ENCODE measurements around the gene FOXN3.

Gene FOXN3

DNA sequence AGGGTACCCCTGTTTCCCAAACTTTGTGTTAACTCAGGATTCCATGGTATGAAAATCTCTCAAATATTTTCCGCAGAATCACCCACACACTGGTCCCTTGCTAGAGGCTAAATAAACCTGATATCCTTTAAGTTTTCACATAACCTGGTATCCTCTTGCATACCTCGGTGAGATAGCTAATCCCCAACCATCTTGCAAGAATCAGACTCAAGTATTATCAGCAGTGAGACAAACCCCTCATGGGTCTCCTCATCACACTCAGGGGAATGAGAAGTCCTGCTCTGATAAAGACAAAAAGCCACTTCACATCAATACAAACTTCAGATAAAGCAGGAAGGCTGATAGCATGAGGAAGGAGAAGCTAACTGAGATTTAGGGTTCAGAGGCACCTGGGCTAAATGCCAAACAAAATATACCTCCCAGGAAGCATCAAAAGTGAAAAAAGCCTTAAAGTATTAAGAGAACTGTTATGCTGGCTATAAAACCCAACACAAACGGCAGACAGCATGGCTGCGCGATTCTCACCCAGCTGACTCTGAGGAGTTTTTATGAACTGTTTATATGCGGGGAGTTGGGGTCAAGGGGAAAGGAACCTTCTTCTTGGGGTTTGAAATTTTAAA is 96.5 kb downstream of the FOXN3 start:
- Histone ChIP-seq H3K4me3 (ENCODE audit: control insufficient read depth in 1 of 7, extremely low read depth in 1 of 7, insufficient read depth in 4 of 7, low read depth in 2 of 7, low read length in 6 of 7) (no peak overlapping the region), H3K4me1 (ENCODE audit: control extremely low read depth in 1 of 4, control insufficient read depth in 4 of 4, insufficient read depth in 4 of 4, low read length in 3 of 4) (peaks cover 0 to 11% (median 8%) of the 10 kb centered on the region in 4 experiments), H3K27me3 (replicated peaks in 2 of 5; ENCODE audit: control insufficient read depth in 4 of 5, insufficient read depth in 5 of 5, low read length in 4 of 5) (no peaks in the 10 kb centered on the region), H3K9me3 (ENCODE audit: control extremely low read depth in 1 of 5, control insufficient read depth in 4 of 5, insufficient read depth in 2 of 5, low read depth in 1 of 5, low read length in 4 of 5) (peaks cover 3 to 16% (median 8%) of the 10 kb centered on the region in 5 experiments), H3K36me3 (ENCODE audit: control insufficient read depth in 4 of 4, insufficient read depth in 4 of 4, low read length in 3 of 4) (peaks cover 8 to 28% (median 18%) of the 10 kb centered on the region in 4 experiments), H3K27ac (ENCODE audit: insufficient read depth in 1 of 2, low read depth in 1 of 2, low read length in 2 of 2, poor library complexity in 1 of 2, severe bottlenecking in 2 of 2) (no peak overlapping the region)
- DNase-seq = no peak
- WGBS (ENCODE audit: insufficient coverage) = 77% methylated on average over 5 of the region's 6 CpGs
- POLR2A ChIA-PET = no interaction called here
- CTCF ChIA-PET = interaction anchor here (0.6 kb wide), 1 partner anchor 104 kb away, joined by 3 read pairs; no protein-coding TSS in a partner anchor

DNA sequence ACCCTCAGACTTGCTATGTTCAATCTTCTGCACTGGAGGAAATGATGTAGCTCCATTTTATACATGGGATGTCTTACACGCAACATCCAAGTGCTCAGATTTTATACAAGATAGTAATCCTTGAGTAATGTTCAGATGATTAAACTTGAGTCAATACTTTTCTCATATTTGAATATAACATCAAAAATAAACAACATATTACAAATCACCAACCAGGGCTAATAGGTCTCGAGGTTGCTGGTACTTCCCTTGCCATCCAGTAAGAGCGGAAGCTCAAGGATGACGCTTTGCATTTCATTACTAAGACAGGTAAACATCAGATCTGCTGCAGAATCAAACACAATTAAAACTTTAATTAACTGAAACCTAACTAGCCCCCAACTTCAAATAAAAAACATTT is 97.3 kb downstream of the FOXN3 start:
- POLR2A ChIA-PET = no interaction called here
- peaks cover 0 to 8% (median 6%) of the 10 kb centered on the region in 4 experiments for H3K4me1 ChIP-seq (ENCODE audit: control extremely low read depth in 1 of 4, control insufficient read depth in 4 of 4, insufficient read depth in 4 of 4, low read length in 3 of 4)

DNA sequence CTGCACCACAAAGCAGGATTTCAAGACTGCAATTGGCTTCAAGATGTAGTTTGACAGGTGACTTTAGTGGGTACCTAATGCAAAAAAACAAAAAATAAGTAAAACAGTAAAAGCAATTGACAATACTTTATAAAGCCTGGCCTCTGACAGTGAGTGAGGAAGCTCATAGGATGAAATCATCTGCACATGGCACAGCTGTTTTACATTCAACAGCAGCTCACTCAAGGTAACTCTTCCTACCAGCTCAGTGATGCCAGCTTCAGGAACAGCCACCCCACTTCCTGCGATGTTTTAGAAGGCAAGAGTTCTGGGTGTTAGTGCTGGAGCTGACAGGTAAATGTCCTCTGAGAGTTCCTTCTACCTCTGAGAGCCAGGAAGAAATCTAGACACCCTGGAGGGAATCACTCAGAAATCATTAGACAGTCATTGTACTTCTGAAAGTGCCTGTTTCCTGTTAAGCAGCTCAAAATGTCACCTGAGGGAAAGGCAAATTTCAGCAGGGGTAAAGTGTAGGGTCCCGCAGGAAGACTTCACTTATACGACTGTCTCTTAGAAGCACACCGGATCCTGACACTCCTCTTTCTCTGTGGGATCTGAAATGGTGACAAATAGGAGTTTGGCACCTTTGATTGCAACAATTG is 99.9 kb downstream of the FOXN3 start:
- H3K9me3 ChIP-seq (ENCODE audit: control extremely low read depth in 1 of 5, control insufficient read depth in 4 of 5, insufficient read depth in 2 of 5, low read depth in 1 of 5, low read length in 4 of 5) = peaks cover 3 to 16% (median 8%) of the 10 kb centered on the region in 5 experiments
- H3K4me1 ChIP-seq (ENCODE audit: control extremely low read depth in 1 of 4, control insufficient read depth in 4 of 4, insufficient read depth in 4 of 4, low read length in 3 of 4) = peaks cover 0 to 5% (median 2%) of the 10 kb centered on the region in 4 experiments
- DNase-seq = no peak
- no peak overlapping the region for H3K27ac ChIP-seq (ENCODE audit: insufficient read depth in 1 of 2, low read depth in 1 of 2, low read length in 2 of 2, poor library complexity in 1 of 2, severe bottlenecking in 2 of 2)
- no peak overlapping the region for H3K4me3 ChIP-seq (ENCODE audit: control insufficient read depth in 1 of 7, extremely low read depth in 1 of 7, insufficient read depth in 4 of 7, low read depth in 2 of 7, low read length in 6 of 7)
- CTCF ChIA-PET = interaction anchor here (1.1 kb wide), 1 partner anchor 215 kb away, joined by 3 read pairs; no protein-coding TSS in a partner anchor
- POLR2A ChIA-PET = no interaction called here
- peaks cover 8 to 29% (median 21%) of the 10 kb centered on the region in 4 experiments for H3K36me3 ChIP-seq (ENCODE audit: control insufficient read depth in 4 of 4, insufficient read depth in 4 of 4, low read length in 3 of 4)
- no peaks in the 10 kb centered on the region for H3K27me3 ChIP-seq (replicated peaks in 2 of 5; ENCODE audit: control insufficient read depth in 4 of 5, insufficient read depth in 5 of 5, low read length in 4 of 5)
- 87% methylated on average over 3 of the region's 4 CpGs for WGBS (ENCODE audit: insufficient coverage)

More for the DNA sequence above, 97.3 kb downstream of the FOXN3 start:
- Histone ChIP-seq H3K4me3 (ENCODE audit: control insufficient read depth in 1 of 7, extremely low read depth in 1 of 7, insufficient read depth in 4 of 7, low read depth in 2 of 7, low read length in 6 of 7) (no peak overlapping the region), H3K27me3 (replicated peaks in 2 of 5; ENCODE audit: control insufficient read depth in 4 of 5, insufficient read depth in 5 of 5, low read length in 4 of 5) (no peaks in the 10 kb centered on the region), H3K9me3 (ENCODE audit: control extremely low read depth in 1 of 5, control insufficient read depth in 4 of 5, insufficient read depth in 2 of 5, low read depth in 1 of 5, low read length in 4 of 5) (peaks cover 3 to 16% (median 8%) of the 10 kb centered on the region in 5 experiments), H3K27ac (ENCODE audit: insufficient read depth in 1 of 2, low read depth in 1 of 2, low read length in 2 of 2, poor library complexity in 1 of 2, severe bottlenecking in 2 of 2) (no peak overlapping the region), H3K36me3 (ENCODE audit: control insufficient read depth in 4 of 4, insufficient read depth in 4 of 4, low read length in 3 of 4) (peaks cover 8 to 30% (median 19%) of the 10 kb centered on the region in 4 experiments)
- WGBS (ENCODE audit: insufficient coverage) = 100% methylated on average over 1 of the region's 4 CpGs
- DNase-seq = no peak
- CTCF ChIA-PET = interaction anchor here (1.3 kb wide), 2 partner anchors 15 to 142 kb away, joined by 3 to 4 read pairs; no protein-coding TSS in a partner anchor

DNA sequence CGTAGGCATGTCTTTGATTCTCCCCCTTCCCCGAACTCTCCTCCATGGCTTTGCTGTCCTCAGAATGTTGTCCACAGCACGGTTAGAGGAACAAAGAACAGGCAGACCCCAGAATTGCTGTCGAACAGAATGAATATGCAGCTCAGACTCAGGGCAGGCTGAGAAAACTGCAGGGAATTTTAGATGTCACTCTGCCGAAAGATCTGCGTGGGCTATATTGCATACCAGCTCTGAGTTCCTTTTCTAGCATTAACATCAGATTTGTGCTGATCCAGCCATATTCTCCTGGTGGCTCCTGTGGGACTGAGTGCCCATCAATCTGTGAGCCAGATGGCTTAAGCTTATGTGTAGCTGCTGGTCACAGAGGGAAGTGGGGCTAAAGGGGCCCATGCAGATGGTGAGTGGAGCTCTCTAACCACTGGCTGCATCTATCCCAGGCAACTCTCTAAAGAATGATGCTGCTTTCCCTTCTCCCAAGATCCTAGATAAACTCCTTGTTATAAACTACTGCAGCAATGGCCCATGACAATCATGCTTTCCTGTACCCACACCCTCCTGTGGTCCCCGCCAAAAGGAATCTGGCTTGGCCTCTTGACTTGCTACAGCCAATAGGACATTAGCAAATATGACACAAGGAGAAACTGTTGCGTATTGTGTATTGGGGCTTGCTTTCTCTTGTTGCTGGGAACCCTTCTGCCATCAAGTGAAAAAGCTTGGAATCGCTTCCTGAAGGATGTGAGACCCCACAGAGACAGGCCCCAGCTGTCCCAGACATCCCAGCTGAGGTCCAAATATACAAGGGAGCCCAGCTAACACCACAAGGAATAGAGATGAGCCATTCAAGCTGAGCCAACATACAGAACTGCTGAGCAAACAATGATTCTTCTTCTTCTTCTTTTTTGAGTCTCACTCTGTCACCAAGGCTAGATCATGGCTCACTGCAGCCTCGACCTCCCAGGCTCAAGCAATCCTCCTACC is 101.3 kb downstream of the FOXN3 start:
- WGBS (ENCODE audit: insufficient coverage) = 97% methylated on average over 9 of the region's 10 CpGs
- Histone ChIP-seq H3K27ac (ENCODE audit: insufficient read depth in 1 of 2, low read depth in 1 of 2, low read length in 2 of 2, poor library complexity in 1 of 2, severe bottlenecking in 2 of 2) (no peak overlapping the region), H3K4me3 (ENCODE audit: control insufficient read depth in 1 of 7, extremely low read depth in 1 of 7, insufficient read depth in 4 of 7, low read depth in 2 of 7, low read length in 6 of 7) (no peak overlapping the region), H3K4me1 (ENCODE audit: control extremely low read depth in 1 of 4, control insufficient read depth in 4 of 4, insufficient read depth in 4 of 4, low read length in 3 of 4) (peaks cover 0 to 5% (median 2%) of the 10 kb centered on the region in 4 experiments), H3K36me3 (ENCODE audit: control insufficient read depth in 4 of 4, insufficient read depth in 4 of 4, low read length in 3 of 4) (peaks cover 8 to 29% (median 21%) of the 10 kb centered on the region in 4 experiments), H3K9me3 (ENCODE audit: control extremely low read depth in 1 of 5, control insufficient read depth in 4 of 5, insufficient read depth in 2 of 5, low read depth in 1 of 5, low read length in 4 of 5) (peaks cover 3 to 16% (median 8%) of the 10 kb centered on the region in 5 experiments), H3K27me3 (replicated peaks in 2 of 5; ENCODE audit: control insufficient read depth in 4 of 5, insufficient read depth in 5 of 5, low read length in 4 of 5) (no peaks in the 10 kb centered on the region)
- DNase-seq = no peak
- ChIA-PET POLR2A (no interaction called here), CTCF (no interaction called here)

DNA sequence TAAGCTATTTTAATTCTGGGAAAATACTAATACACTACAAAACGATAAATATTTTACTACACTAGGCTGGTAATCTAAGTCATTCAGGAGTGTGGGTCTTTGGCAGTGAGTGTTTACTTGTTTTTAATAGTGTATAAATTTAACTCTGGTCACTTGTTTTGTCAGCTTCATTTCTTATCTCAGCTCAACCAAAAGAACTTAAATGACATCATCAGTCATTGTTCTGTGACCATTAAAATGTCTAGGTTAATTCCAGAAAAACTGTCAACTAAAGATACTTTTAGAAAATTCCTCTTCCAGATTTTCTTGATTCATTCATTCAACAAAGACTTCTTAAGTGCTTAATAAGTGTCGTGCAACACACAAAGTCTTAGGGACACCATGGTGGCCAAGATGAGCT is 102.8 kb downstream of the FOXN3 start:
- no peak overlapping the region for H3K27ac ChIP-seq (ENCODE audit: insufficient read depth in 1 of 2, low read depth in 1 of 2, low read length in 2 of 2, poor library complexity in 1 of 2, severe bottlenecking in 2 of 2)
- H3K4me3 ChIP-seq (ENCODE audit: control insufficient read depth in 1 of 7, extremely low read depth in 1 of 7, insufficient read depth in 4 of 7, low read depth in 2 of 7, low read length in 6 of 7) = no peak overlapping the region
- no peaks in the 10 kb centered on the region for H3K27me3 ChIP-seq (replicated peaks in 2 of 5; ENCODE audit: control insufficient read depth in 4 of 5, insufficient read depth in 5 of 5, low read length in 4 of 5)
- H3K36me3 ChIP-seq (ENCODE audit: control insufficient read depth in 4 of 4, insufficient read depth in 4 of 4, low read length in 3 of 4) = peaks cover 8 to 23% (median 19%) of the 10 kb centered on the region in 4 experiments
- WGBS (ENCODE audit: insufficient coverage) = no CpG with 5 or more reads among the region's 2 CpGs
- ChIA-PET POLR2A (interaction anchor here (1.5 kb wide), 1 partner anchor 9 kb away, joined by 3 read pairs; no protein-coding TSS in a partner anchor), CTCF (interaction anchor here (0.8 to 1.8 kb wide), 2 partner anchors 10 to 12 kb away, joined by 3 to 6 read pairs; no protein-coding TSS in a partner anchor)
- H3K9me3 ChIP-seq (ENCODE audit: control extremely low read depth in 1 of 5, control insufficient read depth in 4 of 5, insufficient read depth in 2 of 5, low read depth in 1 of 5, low read length in 4 of 5) = peaks cover 2 to 6% (median 4%) of the 10 kb centered on the region in 5 experiments
- no peak for DNase-seq
- peaks cover 0 to 5% (median 4%) of the 10 kb centered on the region in 4 experiments for H3K4me1 ChIP-seq (ENCODE audit: control extremely low read depth in 1 of 4, control insufficient read depth in 4 of 4, insufficient read depth in 4 of 4, low read length in 3 of 4)

DNA sequence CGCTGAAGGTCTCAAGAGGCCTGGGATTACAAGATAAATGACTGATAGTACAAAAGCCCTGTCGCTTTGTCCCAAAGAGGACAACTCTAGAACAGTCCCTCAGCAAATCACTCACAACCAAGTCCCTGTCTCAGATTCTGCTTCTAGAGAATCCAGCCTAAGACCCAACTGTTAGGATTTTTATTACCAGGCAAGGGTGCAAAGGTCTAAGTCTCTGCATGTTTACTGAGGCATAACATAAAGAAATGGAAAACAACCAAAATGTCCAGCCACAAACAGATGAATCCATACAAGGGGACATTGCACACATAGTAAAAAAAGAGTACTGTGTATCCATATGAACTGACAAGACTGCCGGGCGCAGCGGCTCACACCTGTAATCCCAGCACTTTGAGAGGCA is 104.1 kb downstream of the FOXN3 start:
- no peaks in the 10 kb centered on the region for H3K27me3 ChIP-seq (replicated peaks in 2 of 5; ENCODE audit: control insufficient read depth in 4 of 5, insufficient read depth in 5 of 5, low read length in 4 of 5)
- ChIA-PET CTCF (interaction anchor here (1.3 to 1.8 kb wide), 2 partner anchors 11 to 13 kb away, joined by 4 to 6 read pairs; no protein-coding TSS in a partner anchor), POLR2A (no interaction called here)
- H3K27ac ChIP-seq (ENCODE audit: insufficient read depth in 1 of 2, low read depth in 1 of 2, low read length in 2 of 2, poor library complexity in 1 of 2, severe bottlenecking in 2 of 2) = no peak overlapping the region
- no peaks in the 10 kb centered on the region for H3K9me3 ChIP-seq (ENCODE audit: control extremely low read depth in 1 of 5, control insufficient read depth in 4 of 5, insufficient read depth in 2 of 5, low read depth in 1 of 5, low read length in 4 of 5)
- peaks cover 0 to 14% (median 8%) of the 10 kb centered on the region in 4 experiments for H3K4me1 ChIP-seq (ENCODE audit: control extremely low read depth in 1 of 4, control insufficient read depth in 4 of 4, insufficient read depth in 4 of 4, low read length in 3 of 4)
- peaks cover 8 to 15% (median 14%) of the 10 kb centered on the region in 4 experiments for H3K36me3 ChIP-seq (ENCODE audit: control insufficient read depth in 4 of 4, insufficient read depth in 4 of 4, low read length in 3 of 4)
- no peak for DNase-seq
- no peak overlapping the region for H3K4me3 ChIP-seq (ENCODE audit: control insufficient read depth in 1 of 7, extremely low read depth in 1 of 7, insufficient read depth in 4 of 7, low read depth in 2 of 7, low read length in 6 of 7)
- WGBS (ENCODE audit: insufficient coverage) = 100% methylated on average over 5 of the region's 5 CpGs

All from common myeloid progenitor, CD34-positive (primary cell).